A673 (cell line): Measurements from ENCODE around the gene HOXA13. TPM values are rescaled to one million over a fixed set of nuclear protein-coding genes. Genes with fewer than 3 reads are reported as not detected.

Experiments used
- BruUV-seq: library from RNA; stranded (reverse); fragments of 400-500 nt; replicated peaks from 2 replicates; lab custom pipeline; 2021; lab: Mats Ljungman, UMichigan
- CTCF ChIA-PET: fragments of 300-600 bp; sonication (Branson Sonifier 250); formaldehyde crosslinking; loops from one replicate; lab custom pipeline; 2022; ENCODE audit warnings: antibody characterized with exemption; lab: Charles Lee
- POLR2A ChIA-PET: fragments of 300-600 bp; sonication (Branson Sonifier 250); formaldehyde crosslinking; loops from one replicate; lab custom pipeline; 2022; ENCODE audit warnings: antibody characterized with exemption; ENCODE audit not compliant: low non-redundant PET; lab: Charles Lee
- DNase-seq: peaks from one replicate; pipeline ENCODE4 v3.0.0-alpha.2; 2015; ENCODE audit warnings: low spot score
- H3K27ac ChIP-seq: fragments of 200-600 bp; sonication (generic); 2 replicates; pipeline ENCODE4 v1.5.1; 2016; ENCODE audit warnings: mixed run types, low read depth, mild to moderate bottlenecking, mixed read lengths, antibody characterized with exemption, low read length; ENCODE audit not compliant: poor library complexity, severe bottlenecking
- H3K27me3 ChIP-seq: fragments of 200-600 bp; sonication (generic); replicated peaks from 2 replicates; pipeline ENCODE4 v1.6.1; 2017; ENCODE audit warnings: mixed run types, low read depth, mild to moderate bottlenecking, mixed read lengths, antibody characterized with exemption, low read length; ENCODE audit not compliant: insufficient read depth, poor library complexity
- H3K36me3 ChIP-seq: fragments of 200-600 bp; sonication (generic); 2 replicates; pipeline ENCODE4 v1.6.1; 2016; ENCODE audit warnings: mixed run types, mild to moderate bottlenecking, mixed read lengths, antibody characterized with exemption, low read length; ENCODE audit not compliant: insufficient read depth, poor library complexity, severe bottlenecking
- H3K4me1 ChIP-seq: fragments of 200-600 bp; sonication (generic); 2 replicates; pipeline ENCODE4 v1.6.1; 2017; ENCODE audit warnings: mixed run types, mild to moderate bottlenecking, mixed read lengths, antibody characterized with exemption, low read length; ENCODE audit not compliant: insufficient read depth, poor library complexity, severe bottlenecking
- H3K4me3 ChIP-seq: fragments of 200-600 bp; sonication (generic); 2 replicates; pipeline ENCODE4 v1.5.1; 2016; ENCODE audit warnings: low read depth, mixed run types, mild to moderate bottlenecking, mixed read lengths, low read length; ENCODE audit not compliant: poor library complexity, severe bottlenecking
- H3K9me3 ChIP-seq: fragments of 200-600 bp; sonication (generic); 2 replicates; pipeline ENCODE4 v1.6.1; 2016; ENCODE audit warnings: mixed run types, low read depth, mild to moderate bottlenecking, mixed read lengths, antibody characterized with exemption, low read length; ENCODE audit not compliant: poor library complexity, severe bottlenecking
- EZH2 ChIP-seq: fragments of 200-600 bp; sonication (generic); IDR thresholded peaks from 2 replicates; pipeline ENCODE4 v1.6.1; 2017; ENCODE audit warnings: borderline replicate concordance, low read depth, mild to moderate bottlenecking, mixed read lengths, antibody characterized with exemption, low read length; ENCODE audit not compliant: poor library complexity, severe bottlenecking
- intact Hi-C: fragments of 100-400 bp; cut with micrococcal nuclease; formaldehyde crosslinking; loops from one replicate; pipeline ENCODE4 v1.10.0; 2022; ENCODE audit not compliant: unreplicated experiment
- total RNA-seq: library from RNA; stranded (reverse); gene quantifications from 2 replicates; pipeline ENCODE4 v1.2.3, GENCODE V29; 2021
- TF ChIP-seq, protein P1 (sequence below): fragments of 300-800, 200-600 bp; sonication (generic); conservative IDR thresholded peaks from 2 replicates; pipeline ENCODE4 v1.5.1; 2017; ENCODE audit warnings: low read depth, mild to moderate bottlenecking, antibody characterized with exemption, low read length, moderate library complexity, mixed read lengths

HOXA13 gene
- total RNA-seq, 1 experiment from 2014 or later = not detected

DNA sequence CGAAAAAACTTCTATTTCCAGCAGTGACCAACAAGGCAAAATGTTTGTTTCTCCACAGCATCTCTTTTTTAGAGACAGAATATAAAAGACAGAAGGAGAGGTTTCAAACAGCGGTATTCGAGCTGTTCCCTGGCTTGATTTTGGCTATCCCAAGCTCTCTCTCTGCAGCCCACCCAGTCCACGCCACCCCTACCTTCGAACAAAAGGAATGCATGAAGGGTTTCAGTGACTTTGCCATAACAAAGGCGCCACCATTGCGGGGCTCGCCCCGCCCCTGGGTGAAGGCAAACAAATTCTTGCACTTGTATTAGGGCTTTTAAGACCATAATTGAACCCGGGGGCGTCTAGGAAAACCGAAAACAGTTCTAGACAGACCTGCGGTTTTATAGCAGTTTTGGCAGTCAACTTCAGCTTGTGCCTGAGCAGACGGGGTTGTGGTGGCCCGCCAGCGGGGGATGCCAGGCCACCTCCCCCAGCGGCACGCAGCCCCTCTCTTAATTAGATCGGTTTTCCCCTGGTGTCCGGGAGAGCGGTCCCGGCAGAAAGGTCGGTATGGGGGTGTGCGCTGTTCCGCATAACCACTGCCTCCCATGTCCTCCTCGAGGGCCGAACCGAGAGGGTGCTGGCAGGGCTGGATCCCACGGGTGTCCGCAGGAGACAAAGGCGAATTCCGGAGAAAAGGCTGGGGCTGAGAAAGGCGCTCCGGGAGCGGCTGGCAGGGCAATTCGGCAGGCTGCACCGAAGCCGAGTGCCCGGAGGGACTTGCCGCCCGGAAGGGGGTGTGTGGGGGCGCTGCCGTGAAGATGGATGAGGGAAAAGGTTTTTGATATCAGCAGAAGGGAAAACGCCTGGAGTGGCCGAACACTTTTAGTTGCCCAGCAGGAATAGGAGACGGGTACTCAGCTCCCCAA is 12.2 kb downstream of the HOXA13 start:
- DNase-seq = no peak
- no TSS peak for BruUV-seq
- Histone ChIP-seq H3K36me3 (no peaks in the 10 kb centered on the region), H3K27ac (no peak overlapping the region), H3K9me3 (no peaks in the 10 kb centered on the region), H3K4me1 (no peaks in the 10 kb centered on the region), H3K4me3 (no peak overlapping the region), H3K27me3 (peaks cover 100% of the 10 kb centered on the region)
- peak; percentile 83 for TF ChIP-seq EZH2
- TF ChIP-seq, protein P1, sequence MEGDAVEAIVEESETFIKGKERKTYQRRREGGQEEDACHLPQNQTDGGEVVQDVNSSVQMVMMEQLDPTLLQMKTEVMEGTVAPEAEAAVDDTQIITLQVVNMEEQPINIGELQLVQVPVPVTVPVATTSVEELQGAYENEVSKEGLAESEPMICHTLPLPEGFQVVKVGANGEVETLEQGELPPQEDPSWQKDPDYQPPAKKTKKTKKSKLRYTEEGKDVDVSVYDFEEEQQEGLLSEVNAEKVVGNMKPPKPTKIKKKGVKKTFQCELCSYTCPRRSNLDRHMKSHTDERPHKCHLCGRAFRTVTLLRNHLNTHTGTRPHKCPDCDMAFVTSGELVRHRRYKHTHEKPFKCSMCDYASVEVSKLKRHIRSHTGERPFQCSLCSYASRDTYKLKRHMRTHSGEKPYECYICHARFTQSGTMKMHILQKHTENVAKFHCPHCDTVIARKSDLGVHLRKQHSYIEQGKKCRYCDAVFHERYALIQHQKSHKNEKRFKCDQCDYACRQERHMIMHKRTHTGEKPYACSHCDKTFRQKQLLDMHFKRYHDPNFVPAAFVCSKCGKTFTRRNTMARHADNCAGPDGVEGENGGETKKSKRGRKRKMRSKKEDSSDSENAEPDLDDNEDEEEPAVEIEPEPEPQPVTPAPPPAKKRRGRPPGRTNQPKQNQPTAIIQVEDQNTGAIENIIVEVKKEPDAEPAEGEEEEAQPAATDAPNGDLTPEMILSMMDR = no peak
- ChIA-PET POLR2A (no interaction called here), CTCF (interaction anchor here (0.7 to 1.8 kb wide), 2 partner anchors 8 to 12 kb away, joined by 3 to 6 read pairs; no protein-coding TSS in a partner anchor)
- intact Hi-C loops = no loop called here

DNA sequence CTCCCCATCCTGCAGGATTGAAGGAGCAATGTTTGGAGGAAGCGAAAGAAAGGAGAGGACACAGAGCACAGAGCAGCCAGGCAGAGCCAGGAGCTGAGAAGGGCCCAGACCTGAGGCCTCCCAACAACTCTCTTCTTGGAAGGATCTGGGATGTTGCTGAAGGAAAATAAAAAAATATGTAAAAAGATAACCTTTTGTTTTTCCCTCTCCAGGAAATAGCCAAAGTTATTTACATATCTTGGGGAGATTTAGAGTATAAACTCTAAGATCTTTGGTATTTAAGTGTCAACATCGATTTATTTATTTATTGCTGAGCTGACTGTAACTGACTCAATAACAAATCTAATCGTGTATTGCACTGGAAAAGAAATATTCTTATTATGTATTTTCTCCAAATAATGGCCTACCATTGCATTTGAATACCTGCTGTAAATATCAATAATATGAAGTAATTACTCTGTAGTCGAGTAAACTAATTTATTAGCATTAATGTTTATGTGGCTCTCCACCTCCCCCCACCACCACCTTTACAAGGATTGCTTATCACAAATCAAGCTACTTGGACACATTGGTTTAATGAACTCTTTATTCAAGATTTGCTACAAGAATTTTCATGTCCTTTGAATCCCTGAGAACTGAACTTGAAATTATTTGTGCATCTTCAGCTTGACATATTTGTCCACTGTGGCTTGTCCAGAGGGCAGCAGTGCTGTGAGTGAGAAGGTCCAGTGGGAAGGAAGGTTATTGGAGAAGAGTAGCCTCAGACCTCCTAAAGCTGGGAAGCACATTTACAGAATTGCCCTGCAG is 13.0 kb downstream of the HOXA13 start:
- Histone ChIP-seq H3K27me3 (peaks cover 100% of the 10 kb centered on the region), H3K36me3 (no peaks in the 10 kb centered on the region), H3K27ac (no peak overlapping the region), H3K9me3 (no peaks in the 10 kb centered on the region), H3K4me3 (no peak overlapping the region), H3K4me1 (no peaks in the 10 kb centered on the region)
- ChIA-PET CTCF (interaction anchor here (0.7 to 1.8 kb wide), 2 partner anchors 9 to 11 kb away, joined by 3 to 6 read pairs; no protein-coding TSS in a partner anchor), POLR2A (no interaction called here)
- TF ChIP-seq, protein P1 = no peak
- peak; percentile 29 for TF ChIP-seq EZH2
- no TSS peak for BruUV-seq
- no peak for DNase-seq
- intact Hi-C loops = no loop called here

DNA sequence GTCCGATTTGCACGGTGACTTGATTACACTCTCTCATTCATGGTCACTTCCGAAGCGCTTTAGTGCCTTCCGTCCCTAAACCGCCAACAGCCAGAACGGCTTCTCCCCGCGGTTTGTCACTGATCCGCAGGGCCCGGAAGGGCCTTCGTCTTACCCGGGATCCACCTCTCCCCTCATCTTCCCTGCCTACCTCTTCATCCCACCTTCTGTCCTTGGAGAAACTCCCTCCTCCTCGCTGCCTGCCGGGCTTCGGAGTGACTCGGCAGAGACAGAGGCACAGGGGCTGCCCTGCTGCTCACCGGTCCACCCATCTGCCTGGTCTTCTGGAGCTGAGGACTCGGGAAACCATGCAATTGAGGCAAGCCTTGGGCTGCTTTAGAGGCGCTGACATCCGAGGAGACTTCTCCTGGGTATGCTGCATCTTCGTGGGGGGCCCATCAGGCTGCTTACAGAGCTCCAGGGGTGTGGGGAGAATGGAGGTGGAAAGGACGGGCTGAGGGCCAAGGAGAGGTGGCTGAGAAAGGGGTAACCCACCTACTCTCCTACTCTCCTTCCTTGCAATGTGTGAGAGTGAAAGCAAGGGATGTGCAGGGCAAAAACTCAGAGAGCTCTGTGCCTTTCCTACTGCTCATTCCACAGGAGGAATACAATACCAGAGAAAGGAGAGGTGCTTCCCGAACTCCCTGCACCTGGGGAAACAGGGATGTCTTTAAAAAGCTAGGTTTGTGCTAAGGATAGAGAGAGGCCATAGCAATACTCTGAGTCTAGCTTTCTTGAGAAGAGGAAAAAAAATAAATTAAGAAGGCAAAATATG is 13.8 kb downstream of the HOXA13 start:
- no peaks in the 10 kb centered on the region for H3K4me1 ChIP-seq
- TF ChIP-seq, protein P1 = no peak
- no peak for TF ChIP-seq EZH2
- intact Hi-C loops = no loop called here
- ChIA-PET CTCF (interaction anchor here (1.8 kb wide), 1 partner anchor 10 kb away, joined by 6 read pairs; no protein-coding TSS in a partner anchor), POLR2A (no interaction called here)
- BruUV-seq = no TSS peak
- DNase-seq = no peak
- no peaks in the 10 kb centered on the region for H3K36me3 ChIP-seq
- no peak overlapping the region for H3K27ac ChIP-seq
- H3K27me3 ChIP-seq = peaks cover 99% of the 10 kb centered on the region
- H3K4me3 ChIP-seq = no peak overlapping the region
- H3K9me3 ChIP-seq = no peaks in the 10 kb centered on the region
